SK-N-SH (cell line): ENCODE measurements around the gene DPP10. TPM values are rescaled to one million over a fixed set of nuclear protein-coding genes. Genes with fewer than 3 reads are reported as not detected.

Experiments
- CTCF ChIA-PET: fragments of 300-600, 350-600 bp; formaldehyde crosslinking; extraction: SDS; loops from one replicate; lab custom pipeline; 2021; lab: Yijun Ruan, JAX
- POLR2A ChIA-PET: fragments of 350-600 bp; sonication (Branson Sonifier 250); formaldehyde crosslinking; extraction: SDS; loops from one replicate; lab custom pipeline; 2020; ENCODE audit warnings: antibody characterized with exemption, inconsistent platforms; lab: Yijun Ruan, JAX
- DNase-seq: peaks from one replicate; pipeline ENCODE4 v3.0.0; 2012
- H2AFZ ChIP-seq: fragments of 200-600 bp; sonication (generic); 2 replicates; pipeline ENCODE4 v1.8.1; 2016; ENCODE audit warnings: antibody characterized with exemption, mild to moderate bottlenecking, low read depth
- H3F3A ChIP-seq: fragments of 200-600 bp; sonication (generic); replicated peaks from 2 replicates; pipeline ENCODE3; 2016; ENCODE audit warnings: antibody characterized with exemption, mild to moderate bottlenecking; ENCODE audit not compliant: insufficient read depth
- H3K27ac ChIP-seq, 2 experiments: fragments of 200-500 bp in 1 of 2; fragments of 200-600 bp in 1 of 2; sonication (Bioruptor generic) in 1 of 2; sonication (generic), shearing (Covaris generic) in 1 of 2; 2 replicates each; pipeline versions ENCODE4 v1.5.1 to v1.6.1; 2014 to 2016; ENCODE audit warnings: low read depth in 2 of 2, inconsistent platforms in 1 of 2, low read length in 1 of 2, mild to moderate bottlenecking in 1 of 2, mixed read lengths in 1 of 2
- H3K27me3 ChIP-seq: fragments of 200-600 bp; sonication (generic), shearing (Covaris generic); 2 replicates; pipeline ENCODE4 v1.6.1; 2016; ENCODE audit warnings: mixed run types; ENCODE audit not compliant: insufficient read depth
- H3K36me3 ChIP-seq, 2 experiments: fragments of 200-500 bp in 1 of 2; fragments of 200-600 bp in 1 of 2; sonication (Bioruptor generic) in 1 of 2; sonication (generic) in 1 of 2; replicated peaks in 1 of 2; 2 replicates each; pipeline versions ENCODE3 to v1.5.1; 2014 to 2016; ENCODE audit warnings: low read length in 1 of 2, mild to moderate bottlenecking in 1 of 2; ENCODE audit not compliant: insufficient read depth in 2 of 2, control insufficient read depth in 1 of 2
- H3K4me1 ChIP-seq, 2 experiments: fragments of 200-500 bp in 1 of 2; fragments of 200-600 bp in 1 of 2; sonication (Bioruptor generic) in 1 of 2; sonication (generic), shearing (Covaris generic) in 1 of 2; 2 replicates each; pipeline versions ENCODE4 v1.5.1 to v1.6.1; 2014 to 2016; ENCODE audit warnings: low read depth in 1 of 2, low read length in 1 of 2, mixed run types in 1 of 2; ENCODE audit not compliant: insufficient read depth in 2 of 2, control insufficient read depth in 1 of 2
- H3K4me2 ChIP-seq: fragments of 200-600 bp; sonication (generic), shearing (Covaris generic); 2 replicates; pipeline ENCODE4 v1.6.1; 2017; ENCODE audit warnings: mixed run types
- H3K4me3 ChIP-seq, 2 experiments: fragments of 200-500 bp in 1 of 2; fragments of 200-600 bp in 1 of 2; sonication (Bioruptor generic) in 1 of 2; sonication (generic), shearing (Covaris generic) in 1 of 2; 2 replicates each; pipeline versions ENCODE4 v1.5.1 to v1.8.1; 2014 to 2016; ENCODE audit warnings: low read depth in 2 of 2, inconsistent platforms in 1 of 2, low read length in 1 of 2, mild to moderate bottlenecking in 1 of 2, mixed read lengths in 1 of 2, moderate library complexity in 1 of 2
- H3K79me2 ChIP-seq: fragments of 200-600 bp; sonication (generic); 2 replicates; pipeline ENCODE4 v1.8.1; 2017; ENCODE audit warnings: mild to moderate bottlenecking; ENCODE audit not compliant: insufficient read depth
- H3K9ac ChIP-seq: fragments of 200-600 bp; sonication (generic); 2 replicates; pipeline ENCODE4 v1.6.1; 2017; ENCODE audit warnings: mixed run types
- H3K9me2 ChIP-seq: fragments of 200-600 bp; sonication (generic); 2 replicates; pipeline ENCODE4 v1.6.1; 2017; ENCODE audit warnings: mixed run types
- H3K9me3 ChIP-seq: fragments of 200-600 bp; sonication (generic); 2 replicates; pipeline ENCODE4 v1.6.1; 2017; ENCODE audit warnings: mixed run types, mild to moderate bottlenecking, moderate library complexity
- H4K20me1 ChIP-seq: fragments of 200-600 bp; sonication (generic); 2 replicates; pipeline ENCODE4 v1.6.1; 2017; ENCODE audit warnings: mild to moderate bottlenecking, mixed run types; ENCODE audit not compliant: insufficient read depth
- FOXM1 ChIP-seq: IDR thresholded peaks from 2 replicates; pipeline ENCODE4 v1.4.0; 2012; ENCODE audit warnings: low read depth, mild to moderate bottlenecking
- GATA2 ChIP-seq: sonication (generic); formaldehyde crosslinking; IDR thresholded peaks from 2 replicates; pipeline ENCODE4 v1.5.0; 2020; ENCODE audit warnings: mild to moderate bottlenecking, missing genetic modification reagents
- MEF2A ChIP-seq: IDR thresholded peaks from 2 replicates; pipeline ENCODE4 v1.4.0; 2012; ENCODE audit warnings: low read depth, borderline replicate concordance
- MXI1 ChIP-seq: IDR thresholded peaks from 2 replicates; pipeline ENCODE4 v1.6.1; 2012; ENCODE audit warnings: mild to moderate bottlenecking, low read depth, low read length, improper control_type of control experiment
- TEAD4 ChIP-seq: IDR thresholded peaks from 2 replicates; pipeline ENCODE4 v1.4.0; 2012; ENCODE audit warnings: mild to moderate bottlenecking, borderline replicate concordance; ENCODE audit not compliant: insufficient read depth
- YY1 ChIP-seq: IDR thresholded peaks from 2 replicates; pipeline ENCODE4 v1.4.0; 2012; ENCODE audit warnings: low read depth, mild to moderate bottlenecking
- WGBS: methylation state at CpG from one replicate; pipeline ENCODE4 v1.1.6; 2017; ENCODE audit warnings: low lambda C conversion rate; 5-methylcytosine and 5-hydroxymethylcytosine counted together
- polyA plus RNA-seq, 3 experiments: library from polyadenylated mRNA; depleted of rRNA; stranded (reverse); fragments of >200 nt; gene quantifications; 2 replicates each; pipeline ENCODE4 v1.2.3, GENCODE V29; 2012
- TF ChIP-seq, protein P1 (sequence below): fragments of 200-600 bp; sonication (generic); IDR thresholded peaks from 2 replicates; pipeline ENCODE4 v1.6.1; 2017; ENCODE audit warnings: antibody characterized with exemption, mild to moderate bottlenecking, moderate library complexity
- TF ChIP-seq, protein P2 (sequence below): IDR thresholded peaks from 2 replicates; pipeline ENCODE4 v1.4.0; 2012; ENCODE audit warnings: low read depth
- TF ChIP-seq, protein P3 (sequence below): IDR thresholded peaks from 2 replicates; pipeline ENCODE4 v1.4.0; 2012; ENCODE audit warnings: low read depth, borderline replicate concordance
- TF ChIP-seq, protein P4 (sequence below): fragments of 150-350 bp; IDR thresholded peaks from 2 replicates; pipeline ENCODE4 v1.6.1; 2016; ENCODE audit warnings: mild to moderate bottlenecking, low read depth, low read length
- TF ChIP-seq, protein P5 (sequence below): fragments of 150-350 bp; IDR thresholded peaks from 2 replicates; pipeline ENCODE4 v1.6.1; 2017; ENCODE audit warnings: antibody characterized with exemption, low read length, low read depth, borderline replicate concordance

Gene DPP10
- polyA plus RNA-seq, 1 of the 3 experiments (the other 2 are of a cell fraction) = not detected

DNA sequence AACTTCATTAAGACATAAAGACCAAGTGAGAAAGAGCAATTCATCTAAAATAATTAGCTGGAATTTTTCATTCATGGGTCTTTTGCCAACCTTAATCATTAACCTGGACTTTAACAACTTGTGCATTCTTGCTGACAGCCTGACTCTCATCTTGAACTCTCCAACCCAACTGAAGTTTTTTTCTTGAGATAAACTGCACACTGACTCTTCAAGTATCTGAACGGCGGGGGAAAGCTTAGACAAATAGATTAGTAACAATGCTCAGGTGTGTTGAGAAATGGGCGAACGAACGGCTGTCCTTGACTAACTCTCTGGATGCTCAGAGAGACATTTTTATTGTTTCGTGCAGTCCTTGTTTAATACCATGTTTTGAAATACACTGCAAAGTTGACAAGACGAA, 186.0 kb downstream of the DPP10 start (continued):
- TF ChIP-seq, protein P1, sequence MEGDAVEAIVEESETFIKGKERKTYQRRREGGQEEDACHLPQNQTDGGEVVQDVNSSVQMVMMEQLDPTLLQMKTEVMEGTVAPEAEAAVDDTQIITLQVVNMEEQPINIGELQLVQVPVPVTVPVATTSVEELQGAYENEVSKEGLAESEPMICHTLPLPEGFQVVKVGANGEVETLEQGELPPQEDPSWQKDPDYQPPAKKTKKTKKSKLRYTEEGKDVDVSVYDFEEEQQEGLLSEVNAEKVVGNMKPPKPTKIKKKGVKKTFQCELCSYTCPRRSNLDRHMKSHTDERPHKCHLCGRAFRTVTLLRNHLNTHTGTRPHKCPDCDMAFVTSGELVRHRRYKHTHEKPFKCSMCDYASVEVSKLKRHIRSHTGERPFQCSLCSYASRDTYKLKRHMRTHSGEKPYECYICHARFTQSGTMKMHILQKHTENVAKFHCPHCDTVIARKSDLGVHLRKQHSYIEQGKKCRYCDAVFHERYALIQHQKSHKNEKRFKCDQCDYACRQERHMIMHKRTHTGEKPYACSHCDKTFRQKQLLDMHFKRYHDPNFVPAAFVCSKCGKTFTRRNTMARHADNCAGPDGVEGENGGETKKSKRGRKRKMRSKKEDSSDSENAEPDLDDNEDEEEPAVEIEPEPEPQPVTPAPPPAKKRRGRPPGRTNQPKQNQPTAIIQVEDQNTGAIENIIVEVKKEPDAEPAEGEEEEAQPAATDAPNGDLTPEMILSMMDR = no peak

DNA sequence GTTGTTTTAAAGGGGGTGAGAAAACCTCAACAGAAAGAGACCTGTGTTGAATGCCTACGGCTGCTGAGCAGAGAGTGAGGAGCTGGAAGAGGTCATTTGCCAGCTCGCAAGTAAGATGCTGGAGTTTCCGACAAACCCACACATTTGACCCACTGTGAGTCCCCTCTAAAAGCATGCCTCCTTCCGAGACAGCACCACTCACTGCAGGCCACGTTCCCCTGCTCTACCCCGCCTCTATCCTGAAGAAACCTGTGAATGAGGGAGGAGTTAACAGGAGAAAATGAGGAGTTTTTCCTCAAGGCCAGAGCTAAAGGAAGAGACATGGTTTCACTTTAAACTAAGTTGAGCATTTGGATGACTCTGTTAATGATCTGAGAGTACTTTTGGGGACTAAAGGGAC, 188.7 kb downstream of the DPP10 start:
- WGBS = 15% methylated on average over 6 of the region's 6 CpGs
- CTCF ChIA-PET = interaction anchor here (1.1 kb wide), 1 partner anchor 11 kb away, joined by 3 read pairs; no protein-coding TSS in a partner anchor

More for the DNA sequence above, 188.7 kb downstream of the DPP10 start:
- TF ChIP-seq, protein P2, sequence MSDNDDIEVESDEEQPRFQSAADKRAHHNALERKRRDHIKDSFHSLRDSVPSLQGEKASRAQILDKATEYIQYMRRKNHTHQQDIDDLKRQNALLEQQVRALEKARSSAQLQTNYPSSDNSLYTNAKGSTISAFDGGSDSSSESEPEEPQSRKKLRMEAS = no peak
- TF ChIP-seq, protein P1 = no peak
- TF ChIP-seq MXI1 = no peak
- TF ChIP-seq, protein P3, sequence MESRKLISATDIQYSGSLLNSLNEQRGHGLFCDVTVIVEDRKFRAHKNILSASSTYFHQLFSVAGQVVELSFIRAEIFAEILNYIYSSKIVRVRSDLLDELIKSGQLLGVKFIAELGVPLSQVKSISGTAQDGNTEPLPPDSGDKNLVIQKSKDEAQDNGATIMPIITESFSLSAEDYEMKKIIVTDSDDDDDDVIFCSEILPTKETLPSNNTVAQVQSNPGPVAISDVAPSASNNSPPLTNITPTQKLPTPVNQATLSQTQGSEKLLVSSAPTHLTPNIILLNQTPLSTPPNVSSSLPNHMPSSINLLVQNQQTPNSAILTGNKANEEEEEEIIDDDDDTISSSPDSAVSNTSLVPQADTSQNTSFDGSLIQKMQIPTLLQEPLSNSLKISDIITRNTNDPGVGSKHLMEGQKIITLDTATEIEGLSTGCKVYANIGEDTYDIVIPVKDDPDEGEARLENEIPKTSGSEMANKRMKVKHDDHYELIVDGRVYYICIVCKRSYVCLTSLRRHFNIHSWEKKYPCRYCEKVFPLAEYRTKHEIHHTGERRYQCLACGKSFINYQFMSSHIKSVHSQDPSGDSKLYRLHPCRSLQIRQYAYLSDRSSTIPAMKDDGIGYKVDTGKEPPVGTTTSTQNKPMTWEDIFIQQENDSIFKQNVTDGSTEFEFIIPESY = no peak
- no peak for TF ChIP-seq TEAD4
- TF ChIP-seq FOXM1 = no peak
- no peak for TF ChIP-seq GATA2 (CRISPR knock-in tag)
- TF ChIP-seq, protein P4, sequence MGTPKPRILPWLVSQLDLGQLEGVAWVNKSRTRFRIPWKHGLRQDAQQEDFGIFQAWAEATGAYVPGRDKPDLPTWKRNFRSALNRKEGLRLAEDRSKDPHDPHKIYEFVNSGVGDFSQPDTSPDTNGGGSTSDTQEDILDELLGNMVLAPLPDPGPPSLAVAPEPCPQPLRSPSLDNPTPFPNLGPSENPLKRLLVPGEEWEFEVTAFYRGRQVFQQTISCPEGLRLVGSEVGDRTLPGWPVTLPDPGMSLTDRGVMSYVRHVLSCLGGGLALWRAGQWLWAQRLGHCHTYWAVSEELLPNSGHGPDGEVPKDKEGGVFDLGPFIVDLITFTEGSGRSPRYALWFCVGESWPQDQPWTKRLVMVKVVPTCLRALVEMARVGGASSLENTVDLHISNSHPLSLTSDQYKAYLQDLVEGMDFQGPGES = no peak
- TF ChIP-seq MEF2A = no peak
- TF ChIP-seq, protein P5, sequence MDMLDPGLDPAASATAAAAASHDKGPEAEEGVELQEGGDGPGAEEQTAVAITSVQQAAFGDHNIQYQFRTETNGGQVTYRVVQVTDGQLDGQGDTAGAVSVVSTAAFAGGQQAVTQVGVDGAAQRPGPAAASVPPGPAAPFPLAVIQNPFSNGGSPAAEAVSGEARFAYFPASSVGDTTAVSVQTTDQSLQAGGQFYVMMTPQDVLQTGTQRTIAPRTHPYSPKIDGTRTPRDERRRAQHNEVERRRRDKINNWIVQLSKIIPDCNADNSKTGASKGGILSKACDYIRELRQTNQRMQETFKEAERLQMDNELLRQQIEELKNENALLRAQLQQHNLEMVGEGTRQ = no peak
- no peak for TF ChIP-seq YY1
- TF ChIP-seq, all 33 proteins: peak for 0
- H2AFZ ChIP-seq = no peak overlapping the region
- H3K4me1 ChIP-seq = no peaks in the 10 kb centered on the region
- no peak overlapping the region; the same call in 1 of the 2 replicates for H3K4me2 ChIP-seq
- H3K27ac ChIP-seq = no peak overlapping the region
- DNase-seq = no peak
- no peak overlapping the region for H3K4me3 ChIP-seq
- H3K9ac ChIP-seq = no peak overlapping the region
- H3K9me3 ChIP-seq = no peaks in the 10 kb centered on the region
- no peaks in the 10 kb centered on the region for H4K20me1 ChIP-seq
- no peaks in the 10 kb centered on the region for H3K9me2 ChIP-seq
- H3K79me2 ChIP-seq = no peaks in the 10 kb centered on the region
- H3K27me3 ChIP-seq = no peaks in the 10 kb centered on the region
- H3K36me3 ChIP-seq = no peaks in the 10 kb centered on the region
- POLR2A ChIA-PET = no interaction called here
- H3F3A ChIP-seq = no peaks in the 10 kb centered on the region
